Panc1 (cell line): ENCODE measurements around the gene ATP8B3.
A peak's percentile ranks its signal among the peaks of the same experiment; 100 is the strongest.

Experiments
- CTCF ChIP-seq: fragments of 450-650 bp; IDR thresholded peaks from 2 replicates; pipeline ENCODE4 v1.5.1; 2017; ENCODE audit warnings: mild to moderate bottlenecking
- POLR2AphosphoS5 ChIP-seq: IDR thresholded peaks from 2 replicates; pipeline ENCODE4 v1.6.1; 2012; ENCODE audit warnings: mild to moderate bottlenecking, low read depth, low read length, moderate library complexity
- SIN3A ChIP-seq: IDR thresholded peaks from 2 replicates; pipeline ENCODE4 v1.6.1; 2012; ENCODE audit warnings: low read depth, mild to moderate bottlenecking, low read length, moderate library complexity, borderline replicate concordance; ENCODE audit not compliant: insufficient read depth
- TCF7L2 ChIP-seq: IDR thresholded peaks from 2 replicates; pipeline ENCODE4 v1.6.1; 2011; ENCODE audit warnings: mild to moderate bottlenecking, low read depth, low read length, inconsistent platforms
- TF ChIP-seq, protein P1 (sequence below), 2 experiments: IDR thresholded peaks; 2 replicates each; pipeline ENCODE4 v1.6.1; 2011 to 2012; ENCODE audit warnings: low read depth in 2 of 2, control low read depth in 1 of 2, low read length in 1 of 2, mild to moderate bottlenecking in 1 of 2, moderate library complexity in 1 of 2; ENCODE audit not compliant: insufficient read depth in 1 of 2

DNA sequence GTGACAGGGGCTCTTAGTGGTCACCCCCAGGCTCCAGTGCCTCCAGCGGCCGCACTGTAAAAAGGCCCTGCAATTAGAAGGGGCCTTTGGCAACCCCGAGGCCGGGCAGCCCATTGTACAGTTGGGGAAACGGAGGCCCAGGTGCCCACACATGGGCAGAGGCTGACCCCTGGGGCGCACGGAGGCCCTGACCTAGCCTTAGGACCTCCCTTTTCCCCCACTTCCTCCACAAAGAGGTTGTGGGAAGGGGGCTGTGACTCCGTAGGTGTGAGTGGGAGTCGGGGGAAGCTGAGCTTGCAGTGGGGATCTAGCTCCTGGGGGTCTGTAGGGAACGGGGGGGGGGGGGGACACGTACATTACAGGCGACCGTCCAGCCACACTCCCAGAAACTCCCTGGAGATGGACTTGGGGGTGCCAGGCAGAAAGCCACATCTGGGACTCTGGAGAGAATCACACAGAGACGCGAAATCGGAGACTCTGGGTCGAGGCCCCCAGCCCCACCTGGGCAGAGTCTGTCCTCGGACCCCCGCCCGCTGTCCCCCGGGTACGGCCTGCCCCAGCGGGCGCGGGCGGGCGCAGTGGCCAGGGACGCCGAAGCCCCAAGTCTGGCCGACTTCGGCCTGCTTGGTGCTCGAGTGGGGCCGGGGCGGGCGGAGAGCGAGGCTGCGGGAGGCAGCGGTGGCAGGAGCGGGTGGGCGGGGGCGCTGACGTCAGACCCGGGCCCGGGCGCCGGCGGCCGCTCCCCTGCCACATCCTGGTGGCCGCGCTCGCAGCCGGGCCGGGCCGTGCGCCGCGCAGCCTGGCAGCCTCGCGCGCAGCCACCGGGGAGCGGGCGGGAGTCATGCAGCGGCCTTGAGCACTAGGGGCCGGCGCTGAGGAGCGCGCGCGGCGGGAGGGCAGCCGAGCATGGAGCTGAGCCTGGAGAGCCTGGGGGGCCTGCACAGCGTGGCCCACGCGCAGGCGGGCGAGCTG is 59.0 kb downstream of the ATP8B3 start, which contains the start of gene ONECUT3:
- peak; percentile 46; the same call in 1 of the 2 replicates for TF ChIP-seq CTCF
- peak; percentile 59 for TF ChIP-seq POLR2AphosphoS5
- TF ChIP-seq, protein P1, sequence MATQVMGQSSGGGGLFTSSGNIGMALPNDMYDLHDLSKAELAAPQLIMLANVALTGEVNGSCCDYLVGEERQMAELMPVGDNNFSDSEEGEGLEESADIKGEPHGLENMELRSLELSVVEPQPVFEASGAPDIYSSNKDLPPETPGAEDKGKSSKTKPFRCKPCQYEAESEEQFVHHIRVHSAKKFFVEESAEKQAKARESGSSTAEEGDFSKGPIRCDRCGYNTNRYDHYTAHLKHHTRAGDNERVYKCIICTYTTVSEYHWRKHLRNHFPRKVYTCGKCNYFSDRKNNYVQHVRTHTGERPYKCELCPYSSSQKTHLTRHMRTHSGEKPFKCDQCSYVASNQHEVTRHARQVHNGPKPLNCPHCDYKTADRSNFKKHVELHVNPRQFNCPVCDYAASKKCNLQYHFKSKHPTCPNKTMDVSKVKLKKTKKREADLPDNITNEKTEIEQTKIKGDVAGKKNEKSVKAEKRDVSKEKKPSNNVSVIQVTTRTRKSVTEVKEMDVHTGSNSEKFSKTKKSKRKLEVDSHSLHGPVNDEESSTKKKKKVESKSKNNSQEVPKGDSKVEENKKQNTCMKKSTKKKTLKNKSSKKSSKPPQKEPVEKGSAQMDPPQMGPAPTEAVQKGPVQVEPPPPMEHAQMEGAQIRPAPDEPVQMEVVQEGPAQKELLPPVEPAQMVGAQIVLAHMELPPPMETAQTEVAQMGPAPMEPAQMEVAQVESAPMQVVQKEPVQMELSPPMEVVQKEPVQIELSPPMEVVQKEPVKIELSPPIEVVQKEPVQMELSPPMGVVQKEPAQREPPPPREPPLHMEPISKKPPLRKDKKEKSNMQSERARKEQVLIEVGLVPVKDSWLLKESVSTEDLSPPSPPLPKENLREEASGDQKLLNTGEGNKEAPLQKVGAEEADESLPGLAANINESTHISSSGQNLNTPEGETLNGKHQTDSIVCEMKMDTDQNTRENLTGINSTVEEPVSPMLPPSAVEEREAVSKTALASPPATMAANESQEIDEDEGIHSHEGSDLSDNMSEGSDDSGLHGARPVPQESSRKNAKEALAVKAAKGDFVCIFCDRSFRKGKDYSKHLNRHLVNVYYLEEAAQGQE (IDR thresholded peaks at IDR 0.05; ENCODE audit: insufficient read depth in 1 of 2, low read depth in 2 of 2, low read length in 1 of 2), result no peak
- TF ChIP-seq TCF7L2, result no peak
- no peak for TF ChIP-seq SIN3A
